ENCODE results near the gene EIF3A. TPM values are rescaled to one million over a fixed set of nuclear protein-coding genes. Genes with fewer than 3 reads are reported as not detected.
"Not testable (repeated sequence)": the region's sequence is repeated elsewhere in the genome, so short reads cannot be mapped to it uniquely, and the experiment has no call there.

Gene EIF3A
- total RNA-seq, 2 donors from 2014 or later = 93.8 to 155 TPM

GRCh38 chr10:119045561-119045960 lies 35.1 kb downstream of the EIF3A start:
- ATAC-seq (replicated peaks) = no peak
- H3K9me3 Mint-ChIP-seq = no peaks in the 10 kb centered on the region
- H3K27me3 Mint-ChIP-seq = no peaks in the 10 kb centered on the region
- H3K27ac Mint-ChIP-seq = peak overlapping the region; percentile 70
- H3K4me1 Mint-ChIP-seq = peaks cover 27% of the 10 kb centered on the region
- no peak overlapping the region for H3K4me3 Mint-ChIP-seq
- peaks cover 100% of the 10 kb centered on the region for H3K36me3 Mint-ChIP-seq (ENCODE audit: low read depth)

- Mint-ChIP-seq H3K4me3 (no peak overlapping the region), H3K36me3 (ENCODE audit: low read depth) (peaks cover 100% of the 10 kb centered on the region), H3K9me3 (no peaks in the 10 kb centered on the region), H3K27ac (peak overlapping the region; percentile 51), H3K4me1 (peaks cover 28% of the 10 kb centered on the region), H3K27me3 (no peaks in the 10 kb centered on the region)
- ATAC-seq (replicated peaks) = no peak
Observed at GRCh38 chr10:119042169-119042568, 38.4 kb downstream of the EIF3A start.

GRCh38 chr10:119041326-119041725 lies 39.3 kb downstream of the EIF3A start:
- H3K36me3 Mint-ChIP-seq (ENCODE audit: low read depth) = peaks cover 100% of the 10 kb centered on the region
- no peak for ATAC-seq (replicated peaks)
- H3K4me1 Mint-ChIP-seq = peaks cover 29% of the 10 kb centered on the region
- H3K4me3 Mint-ChIP-seq = no peak overlapping the region
- no peaks in the 10 kb centered on the region for H3K9me3 Mint-ChIP-seq
- no peaks in the 10 kb centered on the region for H3K27me3 Mint-ChIP-seq
- no peak overlapping the region for H3K27ac Mint-ChIP-seq

GRCh38 chr10:119039161-119039560 lies 41.5 kb downstream of the EIF3A start:
- Mint-ChIP-seq H3K27ac (no peak overlapping the region), H3K9me3 (no peaks in the 10 kb centered on the region), H3K27me3 (no peaks in the 10 kb centered on the region), H3K36me3 (ENCODE audit: low read depth) (peaks cover 97% of the 10 kb centered on the region), H3K4me3 (no peak overlapping the region), H3K4me1 (peaks cover 26% of the 10 kb centered on the region)
- no peak for ATAC-seq (replicated peaks)

GRCh38 chr10:119031496-119032059 lies 49.0 kb downstream of the EIF3A start:
- no peak for ATAC-seq (replicated peaks)

GRCh38 chr10:119030421-119031250 lies 50.0 kb downstream of the EIF3A start:
- peak; percentile 66 for ATAC-seq (replicated peaks)
- no peaks in the 10 kb centered on the region for H3K27me3 Mint-ChIP-seq
- H3K9me3 Mint-ChIP-seq = no peaks in the 10 kb centered on the region
- peaks cover 36% of the 10 kb centered on the region for H3K36me3 Mint-ChIP-seq (ENCODE audit: low read depth)
- peaks cover 13% of the 10 kb centered on the region for H3K4me1 Mint-ChIP-seq
- H3K4me3 Mint-ChIP-seq = peak overlapping the region; percentile 60
- no peak overlapping the region for H3K27ac Mint-ChIP-seq

More at GRCh38 chr10:119031496-119032059, 49.0 kb downstream of the EIF3A start:
- no peaks in the 10 kb centered on the region for H3K27me3 Mint-ChIP-seq
- H3K36me3 Mint-ChIP-seq (ENCODE audit: low read depth) = peaks cover 45% of the 10 kb centered on the region
- peaks cover 13% of the 10 kb centered on the region for H3K4me1 Mint-ChIP-seq
- H3K27ac Mint-ChIP-seq = no peak overlapping the region
- H3K4me3 Mint-ChIP-seq = peak overlapping the region; percentile 60
- no peaks in the 10 kb centered on the region for H3K9me3 Mint-ChIP-seq

GRCh38 chr10:119029613-119030420 lies 50.8 kb downstream of the EIF3A start, which contains the start of gene NANOS1:
NANOS1 (plus strand) TSS chr10:119029714; CDS start chr10:119029802, 88 bp downstream.
- H3K4me3 Mint-ChIP-seq = peak within 1 kb of the TSS; percentile 60
- H3K27ac Mint-ChIP-seq = no peak within 1 kb of the TSS

GRCh38 chr10:119028900-119029612 lies 51.6 kb downstream of the EIF3A start:
- Mint-ChIP-seq H3K4me3 (peak overlapping the region; percentile 53), H3K27me3 (no peaks in the 10 kb centered on the region), H3K36me3 (ENCODE audit: low read depth) (peaks cover 23% of the 10 kb centered on the region)

More at GRCh38 chr10:119029613-119030420, 50.8 kb downstream of the EIF3A start, which contains the start of gene NANOS1:
- H3K36me3 Mint-ChIP-seq (ENCODE audit: low read depth) = peaks cover 30% of the 10 kb centered on the region
- H3K4me1 Mint-ChIP-seq = peaks cover 13% of the 10 kb centered on the region
- H3K9me3 Mint-ChIP-seq = no peaks in the 10 kb centered on the region
- ATAC-seq (replicated peaks) = peak; percentile 25
- no peaks in the 10 kb centered on the region for H3K27me3 Mint-ChIP-seq

GRCh38 chr10:119028445-119028899 lies 52.1 kb downstream of the EIF3A start:
- not testable (repeated sequence) for ATAC-seq (replicated peaks); H3K9me3 Mint-ChIP-seq; H3K27ac Mint-ChIP-seq; H3K27me3 Mint-ChIP-seq; H3K4me1 Mint-ChIP-seq
- H3K4me3 Mint-ChIP-seq = peak overlapping the region; percentile 53
- H3K36me3 Mint-ChIP-seq (ENCODE audit: low read depth) = peaks cover 17% of the 10 kb centered on the region

More at GRCh38 chr10:119028900-119029612, 51.6 kb downstream of the EIF3A start:
- Mint-ChIP-seq H3K4me1 (peaks cover 9% of the 10 kb centered on the region), H3K27ac (no peak overlapping the region), H3K9me3 (no peaks in the 10 kb centered on the region)
- peak; percentile 71 for ATAC-seq (replicated peaks)

- Mint-ChIP-seq H3K4me1 (no peaks in the 10 kb centered on the region), H3K9me3 (no peaks in the 10 kb centered on the region), H3K4me3 (no peak overlapping the region), H3K27me3 (no peaks in the 10 kb centered on the region), H3K27ac (no peak overlapping the region), H3K36me3 (ENCODE audit: low read depth) (no peaks in the 10 kb centered on the region)
- ATAC-seq (replicated peaks) = no peak
Observed at GRCh38 chr10:119026301-119027110, 54.1 kb downstream of the EIF3A start.

GRCh38 chr10:119025776-119026175 lies 54.8 kb downstream of the EIF3A start:
- Mint-ChIP-seq H3K27ac (no peak overlapping the region), H3K4me3 (no peak overlapping the region), H3K9me3 (no peaks in the 10 kb centered on the region), H3K36me3 (ENCODE audit: low read depth) (no peaks in the 10 kb centered on the region), H3K4me1 (no peaks in the 10 kb centered on the region), H3K27me3 (no peaks in the 10 kb centered on the region)
- ATAC-seq (replicated peaks) = no peak

- H3K27ac Mint-ChIP-seq = no peak overlapping the region
- H3K27me3 Mint-ChIP-seq = no peaks in the 10 kb centered on the region
- H3K4me1 Mint-ChIP-seq = peaks cover 3% of the 10 kb centered on the region
- H3K36me3 Mint-ChIP-seq (ENCODE audit: low read depth) = no peaks in the 10 kb centered on the region
- ATAC-seq (replicated peaks) = no peak
- H3K9me3 Mint-ChIP-seq = no peaks in the 10 kb centered on the region
- H3K4me3 Mint-ChIP-seq = no peak overlapping the region
Observed at GRCh38 chr10:119025336-119025735, 55.3 kb downstream of the EIF3A start.

- Mint-ChIP-seq H3K27ac (no peak overlapping the region), H3K27me3 (no peaks in the 10 kb centered on the region), H3K4me1 (peaks cover 4% of the 10 kb centered on the region), H3K4me3 (no peak overlapping the region), H3K36me3 (ENCODE audit: low read depth) (no peaks in the 10 kb centered on the region), H3K9me3 (no peaks in the 10 kb centered on the region)
- no peak for ATAC-seq (replicated peaks)
Observed at GRCh38 chr10:119024882-119025281, 55.7 kb downstream of the EIF3A start.
